ENCODE measurements around the gene MPND.
"Not testable (repeated sequence)": the region's sequence is repeated elsewhere in the genome, so short reads cannot be mapped to it uniquely, and the experiment has no call there.

Gene MPND

DNA sequence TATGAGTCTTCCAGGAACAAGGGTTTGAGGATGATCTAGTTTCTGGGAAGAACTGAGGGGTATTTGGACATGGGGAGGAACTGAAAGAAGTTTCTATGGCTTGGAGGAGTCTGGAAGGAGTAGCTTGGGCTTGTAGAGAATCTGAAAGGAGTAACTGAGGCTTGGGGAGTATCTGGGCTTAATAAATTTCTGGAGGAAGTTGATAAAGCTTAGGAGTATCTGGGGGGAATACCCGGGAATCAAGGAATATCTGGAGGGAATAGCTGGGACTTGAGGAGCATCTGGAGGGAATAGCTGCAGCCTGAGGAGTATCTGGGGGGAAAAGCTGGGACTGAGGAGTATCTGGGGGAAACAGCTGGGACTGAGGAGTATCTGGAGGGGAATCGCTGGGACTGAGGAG, 22.9 kb upstream of the MPND start:
- DNase-seq, result no peak

- no peak for DNase-seq
These were observed 20.3 kb upstream of the MPND start for GRCh38 chr19:4322942-4323665.

GRCh38 chr19:4323692-4324091, 19.7 kb upstream of the MPND start:
- DNase-seq, result no peak

DNA sequence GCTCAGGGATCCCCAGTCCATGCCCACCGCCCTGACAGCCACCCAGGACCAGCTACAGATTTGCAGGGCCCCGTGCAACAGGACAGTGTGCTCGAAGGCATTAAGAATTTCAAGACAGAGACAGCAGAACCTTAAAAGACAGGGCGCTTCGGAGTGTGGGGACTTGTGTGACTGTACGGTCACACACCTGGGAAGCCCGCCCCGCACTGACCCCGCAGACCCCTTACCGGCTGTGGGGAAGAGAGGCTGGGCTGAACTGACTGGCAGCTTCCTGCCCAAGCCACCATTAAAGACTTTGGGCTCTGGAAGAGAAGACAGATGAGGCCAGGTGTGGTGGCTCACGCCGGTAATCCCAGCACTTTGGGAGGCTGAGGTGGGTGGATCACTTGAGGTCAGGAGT, 19.1 kb upstream of the MPND start:
- DNase-seq, result no peak

- DNase-seq, result no peak
These were observed 17.0 kb upstream of the MPND start for GRCh38 chr19:4326215-4326836.

DNA sequence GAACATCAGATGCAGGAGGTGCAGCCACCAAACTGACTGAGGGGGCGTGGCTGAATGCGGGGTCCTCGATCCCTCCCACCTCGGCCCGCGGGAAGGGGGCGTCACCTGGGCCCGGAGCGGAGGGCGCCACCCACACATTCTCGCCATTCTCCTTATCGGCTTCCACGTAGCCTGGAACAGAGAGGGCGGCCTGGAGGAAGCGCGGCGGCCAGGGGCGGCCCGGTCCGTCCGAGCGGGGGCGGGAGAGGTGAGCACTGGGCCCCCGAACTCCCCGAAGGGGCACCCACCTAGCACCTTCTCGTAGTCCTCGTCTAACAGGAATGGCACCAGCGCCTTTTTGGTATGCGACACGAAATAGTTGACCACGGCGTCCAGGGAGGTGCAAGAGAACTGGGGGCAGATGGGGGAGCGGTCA, 16.5 kb upstream of the MPND start:
- peak in 1 of 2 donors; percentile 34 for DNase-seq

- DNase-seq, result peak; percentile 70 to 86
These were observed 16.0 kb upstream of the MPND start for GRCh38 chr19:4327252-4327876.

- DNase-seq, result no peak
These were observed 15.5 kb upstream of the MPND start for GRCh38 chr19:4327877-4328242.

GRCh38 chr19:4328243-4328990, 14.9 kb upstream of the MPND start:
- DNase-seq, result peak; percentile 93 to 99

- peak; percentile 36 to 76 for DNase-seq
These were observed 14.2 kb upstream of the MPND start for GRCh38 chr19:4328991-4329681.

DNA sequence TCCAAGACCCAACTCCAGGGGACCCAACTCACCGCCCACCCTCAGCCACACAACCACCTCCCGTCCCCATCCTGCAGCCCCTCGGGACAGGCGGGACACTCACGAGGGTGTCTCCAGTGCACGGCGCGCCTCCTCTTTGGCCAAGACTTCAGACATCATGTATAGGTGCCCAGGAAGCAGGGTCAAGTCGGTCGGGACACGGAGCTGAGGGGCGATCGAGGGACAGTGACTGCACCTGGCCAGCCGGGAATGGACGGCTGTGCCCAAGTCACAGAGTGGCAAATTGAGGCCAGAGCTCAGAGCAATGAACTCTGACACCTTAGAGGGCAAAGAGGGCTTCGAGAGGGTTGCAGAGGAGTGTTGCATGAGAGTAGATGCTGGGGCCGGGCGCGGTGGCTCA, 13.5 kb upstream of the MPND start:
- DNase-seq, result no peak

DNA sequence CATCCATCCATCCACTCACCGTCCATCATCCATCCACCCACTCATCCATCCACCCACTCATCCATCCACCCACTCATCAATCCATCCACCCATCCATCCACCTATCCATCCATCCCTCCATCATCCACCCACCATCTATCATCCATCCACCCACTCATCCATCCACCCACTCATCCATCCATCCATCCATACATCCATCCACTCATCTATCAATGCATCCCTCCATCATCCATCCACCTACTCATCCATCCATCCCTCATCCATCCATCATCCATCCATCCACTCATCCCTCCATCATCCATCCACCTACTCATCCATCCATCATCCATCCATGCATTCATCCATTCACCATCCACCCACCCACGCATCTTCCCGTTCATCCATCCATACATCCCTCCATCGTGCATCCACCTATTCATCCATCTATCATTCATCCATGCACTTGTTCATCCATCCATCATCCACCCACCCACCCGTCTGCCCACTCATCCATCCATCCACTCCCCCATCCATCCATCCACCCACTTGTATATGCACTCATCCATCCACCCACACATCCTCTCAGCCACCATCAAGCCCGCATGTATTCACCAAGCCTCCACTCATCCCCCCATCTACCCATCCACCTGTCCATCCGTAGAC, 8.3 kb upstream of the MPND start:
- no peak for DNase-seq

- no peak for DNase-seq
These were observed 5.4 kb upstream of the MPND start for GRCh38 chr19:4337906-4338440.

DNA sequence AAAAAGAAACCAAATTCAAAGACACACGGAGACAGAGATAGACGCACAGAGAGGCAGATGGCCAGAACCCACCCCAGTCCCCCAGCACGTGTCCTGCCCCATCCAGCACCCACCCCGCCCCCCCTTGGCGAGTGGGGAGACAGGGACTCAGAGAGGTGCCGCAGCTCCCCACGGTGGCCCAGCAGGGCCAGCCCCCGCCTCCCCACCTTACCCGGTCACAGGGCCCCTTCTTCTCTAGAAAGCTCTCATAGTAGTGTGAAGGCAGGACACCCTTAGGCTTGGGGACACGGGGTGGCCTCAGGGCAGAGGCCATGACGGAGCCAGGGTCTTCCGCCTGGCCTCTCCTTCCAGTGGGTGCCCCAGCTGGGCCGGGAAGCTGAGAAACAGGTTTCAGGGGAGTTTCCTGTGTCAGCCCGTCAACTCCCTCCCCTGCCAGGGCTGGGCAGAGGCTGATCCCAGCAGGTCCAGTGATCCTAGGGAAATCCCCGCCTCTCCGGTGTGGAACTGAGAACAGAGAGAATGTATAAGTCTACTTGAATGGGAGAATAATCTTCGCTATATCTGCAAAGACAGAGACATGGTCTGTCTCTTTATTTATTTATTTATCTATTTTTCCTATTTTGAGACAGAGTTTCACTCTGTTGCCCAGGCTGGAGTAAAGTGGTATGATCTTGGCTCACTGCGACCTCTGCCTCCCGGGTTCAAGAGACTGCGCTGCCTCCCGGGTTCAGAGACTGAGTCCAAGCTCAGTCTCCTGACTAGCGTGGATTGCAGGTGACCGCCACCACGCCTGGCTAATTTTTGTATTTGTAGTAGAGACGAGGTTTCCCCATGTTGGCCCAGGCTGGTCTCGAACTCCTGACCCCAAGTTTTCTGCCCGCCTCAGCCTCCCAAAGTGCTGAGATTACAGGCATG, 4.7 kb upstream of the MPND start, which contains the start of gene STAP2:
Gene STAP2, minus strand, starts transcription at position 387 of the 915 bp plus-strand sequence. Its CDS starts 74 bp downstream, at position 313.
- DNase-seq, result peak; percentile 34 to 60

GRCh38 chr19:4342314-4342614, 1.1 kb upstream of the MPND start:
- no peak for DNase-seq

- DNase-seq, result peak; percentile 89 to 91
These were observed 570 bp upstream of the MPND start for GRCh38 chr19:4342615-4343369.

DNA sequence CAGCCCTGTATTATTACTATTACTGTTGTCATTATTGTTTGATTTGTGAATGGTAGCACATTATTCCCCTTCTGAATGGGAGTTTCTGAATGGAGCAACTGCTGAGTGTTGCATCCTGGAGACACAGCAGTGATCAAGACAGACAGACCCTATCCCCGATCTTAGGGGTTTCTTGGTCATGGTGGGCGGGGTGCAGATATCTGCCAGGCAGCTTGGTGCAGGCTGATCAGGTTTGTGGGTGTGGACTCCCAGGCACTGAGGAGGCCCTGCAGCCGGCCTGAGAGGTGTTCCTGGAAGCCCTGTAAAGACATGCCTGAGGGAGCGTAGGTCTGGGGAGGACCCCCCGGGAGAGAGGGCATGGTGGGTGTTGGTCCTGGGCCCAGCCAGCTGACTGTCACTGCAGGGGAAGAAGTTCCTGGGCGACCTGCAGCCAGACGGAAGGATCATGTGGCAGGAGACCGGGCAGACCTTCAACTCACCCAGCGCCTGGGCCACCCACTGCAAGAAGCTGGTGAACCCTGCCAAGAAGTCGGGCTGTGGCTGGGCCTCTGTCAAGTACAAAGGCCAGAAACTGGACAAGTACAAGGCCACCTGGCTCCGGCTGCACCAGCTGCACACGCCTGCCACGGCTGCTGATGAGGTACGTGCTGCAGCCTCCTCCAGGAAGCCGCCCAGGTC, 2.1 kb downstream of the MPND start:
- no peak for DNase-seq

DNA sequence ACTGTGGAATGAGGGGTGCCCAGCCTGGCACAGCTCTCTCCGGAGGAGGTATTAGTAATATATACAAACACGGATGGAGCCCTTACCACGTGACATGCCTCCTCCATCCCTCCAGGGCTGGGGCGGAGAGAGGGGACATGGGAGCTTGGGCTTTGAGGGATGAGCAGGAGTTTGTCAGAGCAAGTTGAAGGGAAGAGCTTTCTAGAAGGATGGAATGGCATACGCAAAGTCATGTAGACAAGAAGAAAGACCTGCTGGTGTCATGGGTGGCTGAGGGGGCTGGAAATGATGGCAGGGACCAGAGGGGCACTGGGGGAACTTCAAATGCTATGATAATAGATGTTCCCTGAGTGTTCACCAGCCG, 2.6 kb downstream of the MPND start:
- DNase-seq, result no peak

- no peak for DNase-seq
These were observed 4.2 kb downstream of the MPND start for GRCh38 chr19:4347521-4347920.

DNA sequence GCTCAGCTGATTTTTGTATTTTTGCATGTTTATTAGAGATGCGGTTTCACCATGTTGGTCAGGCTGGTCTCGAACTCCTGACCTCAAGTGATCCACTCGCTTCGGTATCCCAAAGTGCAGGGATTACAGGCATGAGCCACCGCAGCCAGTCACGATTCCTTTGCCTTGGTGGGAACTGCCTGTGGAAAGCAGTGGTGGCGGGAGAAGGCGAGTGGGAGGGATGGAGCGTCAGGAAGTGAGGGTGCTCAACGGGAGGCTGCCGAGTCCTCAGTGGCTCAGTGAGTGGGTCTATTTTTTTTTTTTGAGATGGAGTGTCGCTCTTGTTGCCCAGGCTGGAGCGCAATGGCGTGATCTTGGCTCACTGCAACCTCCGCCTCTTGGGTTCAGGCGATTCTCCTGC, 5.9 kb downstream of the MPND start:
- not testable (repeated sequence) for DNase-seq
